Esophagus squamous epithelium (tissue), 4 donors: Measurements from ENCODE around the gene RHOU.

Source experiments
- CTCF ChIP-seq, 6 experiments: fragments of 450-650 bp in 4 of 6; fragments of 200-600 bp in 2 of 6; sonication (generic) in 2 of 6; IDR thresholded peaks; one replicate each; pipeline ENCODE4 v1.5.1; 2016 to 2019; ENCODE audit warnings: antibody characterized with exemption in 6 of 6, mild to moderate bottlenecking in 4 of 6, moderate library complexity in 4 of 6
- POLR2A ChIP-seq, 4 donors: fragments of 450-650 bp; IDR thresholded peaks; one replicate each; pipeline ENCODE4 v1.6.1; 2017; ENCODE audit warnings: antibody characterized with exemption in 4 of 4, mild to moderate bottlenecking in 4 of 4, moderate library complexity in 3 of 4

- TF ChIP-seq CTCF (IDR thresholded peaks at IDR 0.05) (no peak), POLR2A (IDR thresholded peaks at IDR 0.05) (no peak)
Observed at GRCh38 chr1:228781161-228781808, 46.0 kb downstream of the RHOU start.
